Muscle layer of colon (tissue), 2 donors: ENCODE data around the gene INAFM1.
"Not testable (repeated sequence)": the region's sequence is repeated elsewhere in the genome, so short reads cannot be mapped to it uniquely, and the experiment has no call there.

ENCODE experiments used
- H3K27ac ChIP-seq: one replicate; pipeline ENCODE4 v1.7.0; 2013; ENCODE audit warnings: low read depth, mild to moderate bottlenecking, low read length, moderate library complexity
- H3K27me3 ChIP-seq, 2 donors: one replicate each; pipeline ENCODE4 v1.7.0; 2013; ENCODE audit warnings: low read length in 2 of 2, mild to moderate bottlenecking in 2 of 2; ENCODE audit not compliant: insufficient read depth in 2 of 2, control insufficient read depth in 1 of 2
- H3K36me3 ChIP-seq: one replicate; pipeline ENCODE4 v1.7.0; 2013; ENCODE audit warnings: mild to moderate bottlenecking, low read length; ENCODE audit not compliant: insufficient read depth
- H3K4me1 ChIP-seq: one replicate; pipeline ENCODE4 v1.7.0; 2013; ENCODE audit warnings: mild to moderate bottlenecking, low read length; ENCODE audit not compliant: insufficient read depth
- H3K4me3 ChIP-seq, 2 donors: one replicate each; pipeline ENCODE4 v1.7.0; 2013; ENCODE audit warnings: low read length in 2 of 2, low read depth in 1 of 2, mild to moderate bottlenecking in 1 of 2, moderate library complexity in 1 of 2
- H3K9ac ChIP-seq: one replicate; pipeline ENCODE4 v1.7.0; 2013; ENCODE audit warnings: low read length
- H3K9me3 ChIP-seq: one replicate; pipeline ENCODE4 v1.7.0; 2013; ENCODE audit warnings: mild to moderate bottlenecking, low read length
- donor health status: abdominal sarcoma.
- donor health status: Adenocarcinoma of cecum.

Gene INAFM1

DNA sequence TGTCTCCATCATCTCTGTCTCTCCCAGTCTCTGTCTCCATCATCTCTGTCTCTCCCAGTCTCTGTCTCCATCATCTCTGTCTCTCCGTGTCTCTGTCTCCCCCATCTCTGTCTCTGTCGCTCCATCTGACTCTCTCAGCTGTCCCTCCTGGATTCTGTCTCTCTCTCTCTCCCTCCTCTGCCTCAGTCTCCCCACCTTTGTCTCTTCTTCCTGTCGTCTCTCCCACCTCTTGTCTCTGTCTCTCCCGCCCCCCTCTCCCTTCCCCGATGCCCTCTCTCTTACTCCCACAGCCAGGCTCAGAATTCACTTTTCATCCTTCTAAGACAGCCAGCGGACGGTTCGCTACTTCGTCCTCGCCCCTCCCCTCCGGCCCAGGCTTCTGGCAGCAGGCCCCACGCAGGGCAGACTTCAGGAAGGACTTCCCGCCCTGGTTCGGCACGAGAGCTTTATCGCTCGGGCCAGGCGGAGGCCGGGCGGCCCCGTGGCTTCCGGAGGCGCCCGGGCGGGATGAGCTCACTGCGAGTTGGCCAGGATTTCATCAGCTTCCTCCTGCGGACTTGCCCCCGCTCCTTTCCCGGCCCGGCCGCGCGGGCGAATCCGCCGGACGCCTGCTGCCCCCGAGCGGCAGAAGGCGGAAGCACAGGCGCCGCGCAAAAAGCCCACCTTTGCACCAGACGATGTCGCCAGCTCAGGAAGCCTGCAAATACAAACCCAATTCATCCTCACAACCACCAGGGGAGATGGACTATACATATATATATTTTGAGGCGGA is 30.7 kb upstream of the INAFM1 start:
- Histone ChIP-seq H3K4me1 (peaks cover 42% of the 10 kb centered on the region), H3K27ac (peak overlapping the region; percentile 85), H3K4me3 (peak overlapping the region; percentile 13 to 49), H3K27me3 (peaks cover 0 to 8% of the 10 kb centered on the region in 2 donors), H3K9ac (no peak overlapping the region), H3K36me3 (no peaks in the 10 kb centered on the region), H3K9me3 (no peaks in the 10 kb centered on the region)

- Histone ChIP-seq H3K27ac (no peak overlapping the region), H3K4me1 (peaks cover 20% of the 10 kb centered on the region), H3K9ac (no peak overlapping the region), H3K4me3 (no peak overlapping the region), H3K27me3 (no peaks in the 10 kb centered on the region), H3K9me3 (no peaks in the 10 kb centered on the region), H3K36me3 (no peaks in the 10 kb centered on the region)
Measured at GRCh38 chr19:47247308-47247990, 27.2 kb upstream of the INAFM1 start.

- H3K27me3 ChIP-seq, H3K27ac ChIP-seq, H3K9me3 ChIP-seq, H3K4me3 ChIP-seq, H3K36me3 ChIP-seq, H3K9ac ChIP-seq, H3K4me1 ChIP-seq: not testable (repeated sequence)
Measured at GRCh38 chr19:47253016-47253415, 21.7 kb upstream of the INAFM1 start.

- no peaks in the 10 kb centered on the region for H3K9me3 ChIP-seq
- H3K27me3 ChIP-seq = no peaks in the 10 kb centered on the region
- H3K9ac ChIP-seq = no peak overlapping the region
- H3K4me3 ChIP-seq = no peak overlapping the region
- H3K4me1 ChIP-seq = peaks cover 10% of the 10 kb centered on the region
- H3K36me3 ChIP-seq = peaks cover 1% of the 10 kb centered on the region
- no peak overlapping the region for H3K27ac ChIP-seq
Measured at GRCh38 chr19:47253467-47253881, 21.2 kb upstream of the INAFM1 start.

GRCh38 chr19:47253970-47254369 is 20.7 kb upstream of the INAFM1 start:
- no peak overlapping the region for H3K27ac ChIP-seq

GRCh38 chr19:47255879-47256692 is 18.6 kb upstream of the INAFM1 start, which contains the start of gene CCDC9:
CCDC9 (plus strand) TSS chr19:47256525; CDS start chr19:47258401, 1,876 bp downstream.
- no peaks in the 10 kb centered on the region for H3K27me3 ChIP-seq
- H3K36me3 ChIP-seq = peaks cover 27% of the 10 kb centered on the region
- peak within 1 kb of the TSS; percentile 80 for H3K9ac ChIP-seq
- peaks cover 23% of the 10 kb centered on the region for H3K4me1 ChIP-seq
- peak within 1 kb of the TSS; percentile 91 for H3K27ac ChIP-seq
- peak within 1 kb of the TSS; percentile 61 to 96 for H3K4me3 ChIP-seq
- no peaks in the 10 kb centered on the region for H3K9me3 ChIP-seq

More at GRCh38 chr19:47253970-47254369, 20.7 kb upstream of the INAFM1 start:
- Histone ChIP-seq H3K9ac (no peak overlapping the region), H3K9me3 (no peaks in the 10 kb centered on the region), H3K27me3 (no peaks in the 10 kb centered on the region), H3K4me1 (peaks cover 15% of the 10 kb centered on the region), H3K4me3 (no peak overlapping the region), H3K36me3 (peaks cover 6% of the 10 kb centered on the region)

DNA sequence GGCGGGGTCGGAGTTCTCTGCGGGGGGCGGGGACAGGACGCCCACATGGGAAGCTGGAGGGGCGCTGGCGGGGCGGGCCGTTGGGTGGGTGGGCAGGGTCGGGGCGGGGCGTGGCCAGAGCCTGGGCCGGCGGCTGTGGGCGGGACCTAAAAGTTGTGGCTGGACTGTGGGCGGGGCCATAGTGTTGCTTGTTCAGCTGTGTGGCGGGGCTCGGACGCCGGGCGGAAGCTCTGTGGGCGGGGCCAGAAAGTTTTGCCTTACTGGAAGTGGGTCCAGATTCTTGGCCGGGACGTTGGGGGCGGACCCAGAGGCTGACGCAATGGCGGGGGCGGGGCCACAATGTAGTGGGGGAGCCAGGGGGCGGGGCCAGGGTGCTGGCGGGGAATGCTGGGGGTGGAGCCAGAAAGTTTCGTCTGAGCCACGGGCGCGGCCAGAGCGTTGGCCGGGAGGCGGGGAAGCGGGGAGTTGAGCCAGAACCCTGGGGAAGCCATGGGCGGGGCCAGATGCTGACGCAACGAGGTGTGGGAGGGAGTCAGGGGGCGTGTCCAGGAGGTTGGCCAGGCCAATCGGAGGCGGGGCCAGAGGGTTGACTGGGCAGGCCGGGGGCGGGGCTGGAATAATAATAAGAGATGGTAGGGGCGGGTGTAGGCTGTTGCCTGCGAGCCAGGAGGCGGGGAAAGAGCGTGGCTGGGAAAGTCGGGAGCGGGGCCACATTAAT is 17.8 kb upstream of the INAFM1 start:
- Histone ChIP-seq H3K36me3 (peaks cover 31% of the 10 kb centered on the region), H3K27ac (peak overlapping the region; percentile 91), H3K27me3 (no peaks in the 10 kb centered on the region), H3K9ac (no peak overlapping the region), H3K9me3 (no peaks in the 10 kb centered on the region), H3K4me1 (peaks cover 23% of the 10 kb centered on the region), H3K4me3 (peak overlapping the region in 1 of 2 donors; percentile 61)

DNA sequence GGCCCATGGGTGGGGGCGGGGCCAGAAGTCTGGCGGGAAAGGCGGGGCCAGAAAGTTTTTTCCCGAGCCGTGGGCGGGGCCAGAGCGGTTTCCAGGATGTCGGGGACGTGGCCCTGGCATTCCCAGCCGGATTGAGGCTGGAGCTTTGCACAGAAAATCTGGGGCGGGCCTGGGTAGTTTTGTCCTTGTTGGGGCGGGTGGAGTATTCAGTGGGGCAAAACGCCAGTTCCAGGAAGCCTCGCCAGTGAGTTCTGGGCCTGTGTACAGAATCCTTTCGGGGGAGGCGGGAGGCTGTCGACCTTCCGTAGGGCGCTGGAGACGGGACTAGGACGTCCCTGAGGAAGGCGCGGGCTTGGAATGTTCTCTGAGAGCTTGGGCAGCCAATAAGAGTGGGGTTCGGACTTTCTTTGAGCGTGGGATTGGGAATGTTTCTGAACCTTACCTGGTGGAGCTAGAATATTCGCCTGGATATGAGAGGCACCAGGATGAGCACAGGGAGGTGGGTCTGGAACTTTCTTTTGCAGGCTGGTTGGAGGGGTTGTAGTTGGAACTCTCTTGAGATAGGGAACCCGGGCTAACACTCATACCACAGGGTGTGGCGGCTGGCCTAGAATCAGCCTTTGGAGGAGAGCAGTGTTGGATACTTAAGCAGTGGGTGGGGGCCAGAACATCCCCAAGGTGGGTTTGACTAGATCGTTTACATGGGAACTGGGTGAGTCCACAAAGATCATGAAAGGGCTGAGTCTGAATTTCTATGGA is 17.1 kb upstream of the INAFM1 start:
- peaks cover 36% of the 10 kb centered on the region for H3K36me3 ChIP-seq
- H3K9ac ChIP-seq = peak overlapping the region; percentile 74
- no peaks in the 10 kb centered on the region for H3K9me3 ChIP-seq
- H3K27ac ChIP-seq = peak overlapping the region; percentile 89
- peaks cover 23% of the 10 kb centered on the region for H3K4me1 ChIP-seq
- H3K27me3 ChIP-seq = no peaks in the 10 kb centered on the region
- peak overlapping the region; percentile 55 to 71 for H3K4me3 ChIP-seq

DNA sequence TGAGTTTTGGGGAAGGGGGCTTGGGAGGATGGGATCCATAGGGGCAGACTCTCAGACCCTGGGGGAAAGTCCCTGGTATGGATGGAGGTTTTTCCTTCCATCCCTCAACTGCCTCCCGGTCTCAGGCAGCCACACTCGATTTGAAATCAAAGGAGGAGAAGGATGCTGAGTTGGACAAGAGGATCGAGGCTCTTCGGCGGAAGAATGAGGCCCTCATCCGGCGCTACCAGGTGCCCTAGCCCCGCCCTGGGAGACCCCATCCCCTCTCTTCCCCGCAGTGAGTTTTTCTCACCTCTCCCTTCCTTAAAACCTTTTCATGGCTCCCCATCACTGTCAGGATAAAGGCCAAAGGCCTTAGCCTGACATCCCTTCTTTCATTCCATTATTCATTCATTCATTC is 16.3 kb upstream of the INAFM1 start:
- Histone ChIP-seq H3K36me3 (peaks cover 38% of the 10 kb centered on the region), H3K9ac (no peak overlapping the region), H3K27me3 (no peaks in the 10 kb centered on the region), H3K4me3 (no peak overlapping the region), H3K27ac (peak overlapping the region; percentile 89), H3K9me3 (no peaks in the 10 kb centered on the region), H3K4me1 (peaks cover 23% of the 10 kb centered on the region)

DNA sequence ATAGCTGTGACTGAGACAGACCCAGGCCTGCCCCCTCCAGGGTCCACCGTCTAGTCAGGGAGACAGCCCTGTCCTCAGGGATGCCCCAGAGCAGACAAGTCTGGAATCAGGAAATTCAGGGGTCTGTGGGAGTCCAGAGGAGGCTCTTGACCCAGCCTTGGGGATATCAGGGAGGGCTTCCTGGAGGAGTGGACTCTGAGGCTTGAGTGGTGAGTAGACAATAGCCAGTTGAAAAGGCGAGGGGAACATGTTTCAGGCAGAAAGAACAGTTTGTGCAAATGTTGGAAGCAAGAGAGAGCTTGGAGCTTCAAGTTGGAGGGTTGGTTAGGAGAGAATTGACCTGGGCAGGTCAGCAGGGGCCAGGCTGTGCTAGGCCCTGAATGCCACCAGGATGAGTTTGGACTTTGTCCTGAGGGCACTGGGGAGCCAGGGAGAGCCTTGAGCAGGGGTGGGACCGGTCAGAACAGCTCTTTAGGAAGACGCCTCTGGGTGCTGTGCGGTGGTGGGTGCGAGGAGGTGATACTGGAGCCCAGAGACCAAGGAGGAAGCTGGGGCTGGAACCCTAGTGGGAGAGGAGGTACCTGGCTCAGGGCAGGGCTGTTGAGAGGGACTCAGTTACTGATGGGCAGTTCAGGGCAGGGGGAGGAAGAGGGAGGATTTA is 15.7 kb upstream of the INAFM1 start:
- H3K4me1 ChIP-seq = peaks cover 23% of the 10 kb centered on the region
- peak overlapping the region; percentile 10 for H3K27ac ChIP-seq
- no peak overlapping the region for H3K9ac ChIP-seq

More for the DNA sequence above, 15.7 kb upstream of the INAFM1 start:
- no peaks in the 10 kb centered on the region for H3K27me3 ChIP-seq
- no peak overlapping the region for H3K4me3 ChIP-seq
- peaks cover 40% of the 10 kb centered on the region for H3K36me3 ChIP-seq
- no peaks in the 10 kb centered on the region for H3K9me3 ChIP-seq
